Putamen (tissue), 1 donor: ENCODE results near the gene ANK3.

ENCODE experiments used
- DNase-seq: peaks from one replicate; pipeline ENCODE4 v3.0.0-alpha.2; 2016; ENCODE audit warnings: low spot score

The ANK3 gene

DNA sequence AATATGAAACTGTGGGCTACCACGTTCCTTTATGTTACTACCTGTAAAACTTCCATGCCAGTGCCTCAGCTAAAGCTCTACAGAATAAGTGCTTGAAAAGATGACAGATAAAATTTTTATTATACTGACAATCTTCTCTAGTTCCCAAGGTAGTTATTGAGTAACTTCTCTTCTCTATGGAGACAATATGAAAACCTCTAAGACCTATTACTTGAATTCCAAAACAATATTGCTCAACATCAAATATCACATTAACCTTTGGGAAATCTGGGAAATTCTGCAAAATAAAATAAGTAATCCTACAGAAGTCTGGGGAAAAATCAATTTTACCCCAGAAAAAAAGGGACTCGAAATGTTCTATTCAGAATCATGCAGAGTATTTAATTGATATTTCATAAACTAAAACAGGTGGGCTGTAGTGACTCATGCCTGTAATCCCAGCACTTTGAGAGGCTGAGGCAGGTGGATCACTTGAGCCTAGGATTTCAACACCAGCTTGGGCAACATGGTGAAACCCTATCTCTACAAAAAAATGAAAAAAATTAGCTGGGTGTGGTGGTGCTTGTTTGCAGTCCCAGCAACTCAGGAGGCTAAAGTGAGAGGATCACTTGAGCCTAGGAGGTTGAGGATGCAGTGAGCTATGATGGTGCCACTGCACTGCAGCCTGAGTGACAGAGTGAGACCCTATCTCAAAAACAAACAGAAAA lies 23.8 kb upstream of the ANK3 start:
- DNase-seq, result no peak

GRCh38 chr10:60410970-60411369 lies 21.3 kb upstream of the ANK3 start:
- DNase-seq, result no peak

GRCh38 chr10:60409202-60409601 lies 19.5 kb upstream of the ANK3 start:
- no peak for DNase-seq

DNA sequence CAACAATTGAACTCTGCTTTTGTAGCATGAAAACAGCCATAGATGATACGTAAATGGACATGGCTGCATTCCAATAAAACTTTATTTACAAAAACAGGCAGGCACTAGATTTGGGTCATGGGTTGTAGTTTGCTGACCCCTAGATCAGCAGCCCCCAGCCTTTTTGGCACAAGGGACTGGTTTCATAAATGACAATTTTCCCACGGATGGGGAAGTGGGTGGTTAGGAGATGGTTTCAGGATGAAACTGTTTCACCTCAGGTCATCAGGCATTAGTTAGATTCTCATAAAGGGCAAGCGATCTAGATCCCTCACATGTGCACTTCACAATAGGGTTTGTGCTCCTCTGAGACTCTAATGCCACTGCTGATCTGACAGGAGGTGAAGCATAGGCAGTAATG lies 16.5 kb upstream of the ANK3 start:
- no peak for DNase-seq

DNA sequence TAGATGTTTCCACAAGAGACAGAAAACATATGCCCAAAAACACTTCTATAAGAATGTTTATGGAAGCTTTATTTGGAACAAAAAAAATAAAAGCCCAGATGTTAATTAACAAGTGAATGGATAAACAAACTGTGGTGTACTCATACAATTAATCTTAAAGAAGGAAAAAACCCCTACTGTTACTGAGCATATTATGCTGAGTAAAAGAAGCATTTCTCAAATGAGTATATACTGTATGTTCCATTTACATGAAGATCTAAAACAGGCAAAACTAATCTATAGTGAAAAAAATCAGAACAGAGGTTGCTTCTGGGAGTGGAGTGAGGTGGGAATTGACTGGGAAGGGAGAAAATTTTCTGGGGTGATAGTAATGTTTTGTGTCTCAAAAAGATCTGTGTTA lies 15.5 kb upstream of the ANK3 start:
- no peak for DNase-seq

- no peak for DNase-seq
These were observed 13.6 kb upstream of the ANK3 start for GRCh38 chr10:60403168-60403873.

- DNase-seq, result no peak
These were observed 10.7 kb upstream of the ANK3 start for GRCh38 chr10:60400366-60400765.

DNA sequence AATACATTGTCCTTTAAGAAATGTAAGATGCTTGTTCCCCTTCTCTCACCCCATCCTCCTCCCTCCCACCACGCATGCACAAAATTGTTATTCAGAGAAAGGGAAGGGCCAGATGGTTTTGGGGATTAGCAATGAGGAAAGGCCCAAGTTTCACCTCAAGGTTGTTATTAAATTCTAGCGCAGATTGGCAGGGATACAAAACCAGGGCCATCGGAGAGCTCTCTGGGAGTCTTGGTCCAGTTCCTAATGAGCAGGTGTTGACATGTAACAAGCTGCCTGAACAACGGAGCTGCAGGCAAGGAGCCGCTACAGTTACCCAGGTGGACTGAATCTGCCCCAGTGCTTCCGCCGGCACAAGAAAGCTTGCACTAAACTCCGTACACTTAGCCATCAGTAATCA lies 9.7 kb upstream of the ANK3 start:
- DNase-seq, result no peak

- no peak for DNase-seq
These were observed 8.1 kb upstream of the ANK3 start for GRCh38 chr10:60397792-60398191.

- no peak for DNase-seq
These were observed 7.1 kb upstream of the ANK3 start for GRCh38 chr10:60396766-60397165.

- DNase-seq, result no peak
These were observed 6.0 kb upstream of the ANK3 start for GRCh38 chr10:60395711-60396110.

DNA sequence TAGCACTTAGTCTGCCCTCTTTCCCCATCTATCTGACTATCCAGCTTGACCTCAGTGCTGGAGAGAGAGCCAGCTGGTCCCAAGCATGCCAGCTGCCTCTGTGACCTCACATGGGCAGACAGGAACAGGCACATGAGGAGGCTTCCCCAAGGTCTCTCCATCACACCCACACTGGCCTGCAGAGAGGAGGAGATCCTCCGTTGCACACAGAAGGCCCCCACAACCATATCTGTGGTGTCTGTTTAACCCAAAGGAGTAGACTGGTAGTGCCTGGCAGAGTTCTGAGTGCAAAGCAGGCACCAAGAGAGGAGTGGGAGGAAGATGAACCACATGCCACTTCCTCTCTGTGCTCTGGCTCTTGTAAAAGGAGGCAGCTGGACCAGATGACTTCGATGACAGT lies 4.8 kb upstream of the ANK3 start:
- no peak for DNase-seq

DNA sequence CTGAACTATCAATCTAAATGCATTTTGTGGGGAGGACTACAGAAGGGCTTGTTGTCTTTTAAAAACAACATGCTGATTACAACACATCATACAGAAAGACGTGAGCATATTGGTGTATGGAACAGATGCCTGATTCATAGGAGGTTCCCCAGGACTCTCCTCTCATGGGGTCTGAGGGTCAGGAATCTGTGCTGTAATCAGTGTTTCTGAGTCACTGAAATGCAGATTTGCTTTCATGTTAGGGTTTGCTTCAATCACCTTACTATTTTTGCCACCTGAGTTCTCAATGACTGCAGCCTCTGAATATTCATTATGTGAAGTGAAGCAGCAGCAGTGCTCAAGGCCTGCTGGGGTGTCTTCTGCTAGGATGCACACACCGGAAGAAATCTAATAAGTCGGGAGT lies 550 bp upstream of the ANK3 start:
- peak; percentile 66 for DNase-seq

DNA sequence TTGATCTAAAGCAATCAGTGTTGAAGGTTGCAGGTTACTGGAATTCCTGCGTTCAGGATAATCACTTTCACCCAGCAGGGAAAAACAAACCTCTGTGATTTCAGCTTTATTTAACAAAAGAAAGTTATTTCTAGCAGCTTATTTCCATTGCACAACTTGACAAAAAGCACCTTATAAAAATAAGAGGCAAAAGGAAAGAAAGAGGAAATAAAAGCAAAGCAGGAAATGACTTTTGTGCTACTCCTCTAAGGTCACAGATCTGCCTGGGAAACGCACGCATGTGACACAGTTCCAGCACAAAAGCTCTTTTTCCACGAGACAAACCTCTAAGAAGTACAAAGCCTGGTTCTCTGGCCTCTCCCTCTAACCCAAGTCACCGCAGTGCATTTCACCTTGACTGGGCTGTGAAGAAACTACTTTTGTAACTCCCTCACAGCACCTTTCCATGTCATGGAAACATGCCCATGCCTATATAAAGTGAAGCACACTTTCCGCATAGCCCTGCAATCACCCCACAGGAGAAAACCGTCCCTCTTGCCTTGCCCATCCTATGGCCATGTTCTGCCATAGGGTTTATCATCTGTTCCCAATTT lies 870 bp downstream of the ANK3 start:
- no peak for DNase-seq

GRCh38 chr10:60388116-60388625 lies 1.5 kb downstream of the ANK3 start:
- no peak for DNase-seq

DNA sequence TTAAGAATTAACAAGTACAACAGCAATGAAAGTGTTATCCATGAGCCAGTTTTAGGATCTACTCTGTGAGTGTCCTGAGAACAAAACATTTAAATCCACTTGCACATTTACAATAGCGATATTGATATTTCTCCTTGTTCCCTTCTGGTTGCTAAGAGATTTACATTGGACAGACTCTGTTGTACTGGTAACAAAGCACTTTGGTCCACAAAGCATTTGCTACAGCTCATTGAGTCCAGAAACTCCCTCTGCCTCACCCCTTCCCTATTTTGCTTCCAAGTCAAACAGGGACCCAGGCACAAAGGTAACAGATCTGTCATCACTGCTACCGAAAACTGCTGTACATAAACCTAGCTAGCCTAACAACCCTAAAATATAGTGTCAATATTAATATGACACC lies 2.1 kb downstream of the ANK3 start:
- no peak for DNase-seq

- DNase-seq, result no peak
These were observed 4.3 kb downstream of the ANK3 start for GRCh38 chr10:60385399-60385738.

- DNase-seq, result no peak
These were observed 4.8 kb downstream of the ANK3 start for GRCh38 chr10:60384708-60385398.

DNA sequence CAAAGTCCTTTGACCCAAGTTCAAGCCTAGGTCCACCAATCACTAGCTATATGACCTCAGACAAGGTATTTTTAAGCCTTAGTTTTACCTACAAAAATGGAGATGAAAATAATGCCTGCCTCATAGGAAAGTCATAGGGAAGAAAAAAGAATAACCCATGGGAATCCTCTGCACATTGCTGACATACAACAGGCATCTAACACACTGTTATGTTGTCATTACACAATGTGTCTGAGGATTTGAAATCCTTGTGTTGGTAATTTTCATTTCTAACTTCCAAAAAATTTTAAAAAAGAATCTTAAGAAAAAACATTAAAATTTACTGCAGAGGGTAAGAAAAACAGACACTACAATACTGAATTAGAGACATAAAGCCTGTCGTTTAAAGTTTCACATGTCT lies 5.7 kb downstream of the ANK3 start:
- no peak for DNase-seq

- DNase-seq, result no peak
These were observed 6.6 kb downstream of the ANK3 start for GRCh38 chr10:60382946-60383681.

DNA sequence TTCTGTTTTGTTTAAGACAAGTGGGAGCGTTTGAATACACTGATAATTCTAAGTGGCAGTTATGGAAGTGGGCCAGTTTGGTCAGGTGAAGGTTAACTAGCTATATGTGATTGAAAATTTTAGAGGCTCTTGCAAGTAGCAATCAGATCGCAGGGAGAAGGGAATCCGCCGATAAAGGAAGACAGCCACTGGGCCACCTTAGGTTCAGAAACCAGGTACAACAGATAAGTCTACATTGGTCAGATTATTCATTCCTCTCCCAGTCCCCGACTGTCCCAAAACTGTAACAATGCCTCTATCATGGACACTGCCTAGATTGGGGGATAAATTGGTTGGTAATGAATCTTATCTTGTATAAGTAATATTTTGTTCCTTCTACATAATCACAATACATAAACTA lies 8.9 kb downstream of the ANK3 start:
- no peak for DNase-seq

- no peak for DNase-seq
These were observed 11.7 kb downstream of the ANK3 start for GRCh38 chr10:60377955-60378354.
